C4-2B (cell line): ENCODE data around the gene ELOVL3.

Experiments
- H3K27ac ChIP-seq: fragments of 450-650 bp; 2 replicates; pipeline ENCODE4 v1.5.1; 2017
- ZFX ChIP-seq: fragments of 450-650 bp; IDR thresholded peaks from 2 replicates; pipeline ENCODE4 v1.6.1; 2017
- TF ChIP-seq, protein P1 (sequence below): fragments of 450-650 bp; conservative IDR thresholded peaks from 2 replicates; pipeline ENCODE4 v1.5.1; 2017; ENCODE audit warnings: mild to moderate bottlenecking

Gene ELOVL3

DNA sequence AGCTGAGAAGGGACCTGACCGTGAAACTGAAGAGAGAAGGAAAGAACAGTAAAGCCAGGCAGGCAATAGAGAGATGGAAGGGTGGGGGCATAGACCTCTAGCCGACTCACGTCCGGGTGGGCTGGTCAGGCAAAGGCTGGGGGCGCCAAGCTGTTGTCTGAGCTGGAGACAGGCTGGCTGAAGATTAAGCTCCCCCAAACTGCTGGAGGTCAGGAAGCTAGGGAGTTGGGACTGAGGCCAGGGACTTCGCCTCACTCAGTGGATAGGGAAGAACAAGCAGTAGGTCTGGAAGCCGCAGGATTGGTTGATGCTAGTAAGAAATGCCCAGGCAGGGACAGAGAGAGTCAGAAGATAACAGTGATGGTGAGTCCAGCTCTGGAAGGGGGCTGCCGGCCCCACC, 9.9 kb downstream of the ELOVL3 start:
- no peak overlapping the region for H3K27ac ChIP-seq
- TF ChIP-seq, protein P1, sequence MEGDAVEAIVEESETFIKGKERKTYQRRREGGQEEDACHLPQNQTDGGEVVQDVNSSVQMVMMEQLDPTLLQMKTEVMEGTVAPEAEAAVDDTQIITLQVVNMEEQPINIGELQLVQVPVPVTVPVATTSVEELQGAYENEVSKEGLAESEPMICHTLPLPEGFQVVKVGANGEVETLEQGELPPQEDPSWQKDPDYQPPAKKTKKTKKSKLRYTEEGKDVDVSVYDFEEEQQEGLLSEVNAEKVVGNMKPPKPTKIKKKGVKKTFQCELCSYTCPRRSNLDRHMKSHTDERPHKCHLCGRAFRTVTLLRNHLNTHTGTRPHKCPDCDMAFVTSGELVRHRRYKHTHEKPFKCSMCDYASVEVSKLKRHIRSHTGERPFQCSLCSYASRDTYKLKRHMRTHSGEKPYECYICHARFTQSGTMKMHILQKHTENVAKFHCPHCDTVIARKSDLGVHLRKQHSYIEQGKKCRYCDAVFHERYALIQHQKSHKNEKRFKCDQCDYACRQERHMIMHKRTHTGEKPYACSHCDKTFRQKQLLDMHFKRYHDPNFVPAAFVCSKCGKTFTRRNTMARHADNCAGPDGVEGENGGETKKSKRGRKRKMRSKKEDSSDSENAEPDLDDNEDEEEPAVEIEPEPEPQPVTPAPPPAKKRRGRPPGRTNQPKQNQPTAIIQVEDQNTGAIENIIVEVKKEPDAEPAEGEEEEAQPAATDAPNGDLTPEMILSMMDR = no peak
- no peak for TF ChIP-seq ZFX

DNA sequence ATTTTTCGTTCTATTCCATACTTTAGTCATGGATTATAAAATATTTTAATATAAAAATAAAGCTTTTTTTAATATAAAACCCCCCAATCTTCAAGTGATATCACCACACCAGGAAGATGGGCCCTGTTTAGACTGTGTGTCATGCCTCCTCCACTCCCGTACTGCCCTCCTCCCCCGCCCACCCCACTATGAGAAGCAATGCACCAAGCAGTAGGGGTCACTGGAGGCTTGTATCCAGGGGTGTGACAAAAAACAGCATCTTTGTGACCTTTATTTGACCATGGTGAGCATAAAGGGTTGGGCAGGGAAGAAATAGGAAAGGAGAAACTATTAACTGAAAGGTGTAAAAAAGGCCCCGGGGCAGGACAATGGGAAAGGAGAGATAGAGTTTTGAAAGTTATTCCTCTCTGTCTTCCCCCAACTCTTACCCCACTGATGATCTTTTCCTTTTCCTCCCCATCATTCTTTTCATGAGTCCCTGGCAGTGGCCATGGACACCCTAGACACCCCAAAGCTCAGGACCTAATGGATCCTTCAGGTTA, 11.7 kb downstream of the ELOVL3 start:
- H3K27ac ChIP-seq = no peak overlapping the region
- TF ChIP-seq, protein P1 = no peak
- TF ChIP-seq ZFX = no peak

DNA sequence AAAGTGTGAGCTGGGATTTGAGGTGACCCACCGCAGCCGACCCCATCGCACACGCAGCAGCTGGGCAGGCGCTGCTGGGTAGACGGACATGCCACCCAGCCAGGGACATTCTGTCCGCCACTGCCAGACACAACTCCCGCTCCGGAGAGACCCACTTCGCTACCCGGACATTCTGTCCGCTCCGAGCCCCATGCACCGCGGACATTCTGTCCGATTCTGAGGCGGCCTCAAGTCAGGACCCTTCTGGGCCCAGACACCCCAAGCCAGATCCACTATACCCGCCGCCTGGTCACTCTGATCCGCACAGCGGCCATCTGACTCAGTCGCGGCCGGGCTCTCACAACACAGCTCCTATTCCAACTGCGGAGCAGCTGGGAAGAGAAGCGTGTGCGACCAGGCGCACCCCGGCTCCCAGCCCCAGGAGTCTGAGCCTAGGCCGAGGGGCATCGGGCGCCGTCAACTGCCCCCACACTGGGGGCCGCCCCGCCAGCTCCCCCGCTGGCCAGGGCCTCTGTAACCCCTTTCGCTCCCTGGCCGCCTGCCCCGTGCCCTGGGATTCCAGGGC, 14.4 kb downstream of the ELOVL3 start:
- TF ChIP-seq, protein P1 = no peak
- no peak for TF ChIP-seq ZFX
- H3K27ac ChIP-seq = no peak overlapping the region

DNA sequence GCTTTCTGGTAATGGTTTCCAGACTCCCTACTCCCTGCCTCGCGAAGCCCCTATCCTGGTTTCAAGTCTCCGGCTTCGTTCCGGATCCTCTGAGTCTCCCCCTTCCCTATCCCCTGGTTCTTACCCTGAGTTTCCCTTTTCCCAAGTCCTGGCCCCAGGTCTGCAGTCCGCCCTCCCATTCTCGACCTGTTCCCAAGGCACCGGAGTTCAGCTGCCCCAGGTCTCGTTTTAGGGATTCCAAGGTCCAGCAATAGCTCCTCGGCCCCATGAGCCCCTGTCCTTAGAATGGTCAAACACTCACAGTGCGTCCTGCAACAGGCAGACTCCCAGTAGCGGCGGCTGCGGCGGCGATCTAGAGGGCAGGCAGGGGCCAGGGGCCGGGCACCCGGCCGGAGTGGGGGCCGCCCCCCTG, 14.9 kb downstream of the ELOVL3 start:
- H3K27ac ChIP-seq = no peak overlapping the region
- TF ChIP-seq, protein P1 = no peak
- no peak for TF ChIP-seq ZFX

DNA sequence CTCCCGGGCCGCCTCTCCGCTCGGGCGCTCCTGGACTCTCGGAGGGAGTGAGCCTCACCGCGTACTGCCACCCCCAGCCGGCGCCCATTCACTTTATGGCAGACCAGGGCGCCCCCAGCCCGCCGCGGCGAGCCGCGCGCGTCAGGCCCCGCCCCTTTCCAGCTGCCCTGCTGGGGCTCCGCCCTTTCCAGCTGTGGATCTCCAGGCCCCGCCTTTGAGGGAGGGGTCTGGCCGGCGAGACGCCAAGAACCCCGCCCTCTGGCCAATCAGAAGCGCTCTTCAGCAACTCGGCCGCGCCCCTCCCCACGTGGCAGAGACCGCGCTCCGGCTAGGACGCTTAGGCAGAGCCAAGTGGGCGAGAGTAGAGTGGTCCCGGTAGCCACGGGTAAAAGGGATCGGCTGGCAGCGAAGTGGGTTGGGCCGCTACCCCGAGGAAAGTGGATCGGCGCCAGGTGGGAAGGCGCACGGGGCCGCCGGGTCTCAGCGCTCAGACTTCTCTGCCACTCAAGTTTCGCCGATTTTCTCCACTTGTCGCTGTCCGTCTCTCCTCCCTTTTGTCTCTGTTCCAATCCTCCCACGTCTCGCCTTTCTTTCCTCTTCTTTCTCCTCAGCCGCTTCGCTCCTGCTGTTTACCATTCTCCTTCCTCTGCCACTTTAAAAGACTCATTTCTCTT, 15.5 kb downstream of the ELOVL3 start, which contains the start of gene PITX3:
TSS of gene PITX3 (minus strand) at position 69 of the 674 bp plus-strand sequence. CDS start 9,432 bp downstream, outside the sequence.
- no peak for TF ChIP-seq ZFX
- TF ChIP-seq, protein P1 = no peak
- H3K27ac ChIP-seq = no peak within 1 kb of the TSS

DNA sequence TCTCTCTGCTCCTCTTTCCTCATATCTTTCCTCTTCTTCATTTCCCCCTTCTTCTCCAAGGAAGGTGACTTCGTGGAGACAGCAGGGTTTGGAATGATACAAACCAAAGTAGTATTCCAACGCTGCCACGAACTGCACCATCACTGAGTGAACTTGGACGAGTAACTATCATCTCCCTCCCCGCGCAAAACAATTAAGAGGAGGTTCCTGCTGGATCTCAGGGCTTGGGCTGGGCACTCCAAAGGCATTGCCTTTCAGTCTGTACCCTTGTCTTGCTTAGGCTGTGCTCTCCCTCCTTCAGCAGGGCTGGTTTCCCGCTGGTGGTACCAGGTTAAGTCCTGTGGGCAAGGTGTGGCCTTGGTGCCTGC, 16.0 kb downstream of the ELOVL3 start:
- no peak for TF ChIP-seq ZFX
- TF ChIP-seq, protein P1 = no peak
- H3K27ac ChIP-seq = no peak overlapping the region

DNA sequence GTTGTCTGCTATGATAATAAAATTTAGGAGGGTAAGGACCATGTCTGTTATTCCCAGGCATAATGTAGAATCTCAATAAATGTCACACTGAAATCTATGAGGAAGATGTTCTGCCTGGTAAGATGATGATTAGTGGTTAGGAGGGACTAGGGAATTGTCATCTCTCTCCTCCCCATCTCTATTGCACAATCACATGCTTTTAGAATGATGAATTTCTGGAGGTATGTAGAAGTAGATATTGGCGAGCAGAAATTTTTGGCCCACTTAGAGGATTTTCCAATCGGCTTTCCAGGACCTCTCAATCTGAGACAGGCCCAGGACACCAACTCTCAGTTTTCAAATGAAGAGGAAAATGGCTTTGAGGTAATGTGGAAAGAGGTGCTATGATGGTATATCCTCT, 17.2 kb downstream of the ELOVL3 start:
- TF ChIP-seq, protein P1 = no peak
- TF ChIP-seq ZFX = no peak
- no peak overlapping the region for H3K27ac ChIP-seq
